Hematopoietic multipotent progenitor cell treated with erythropoietin and hydrocortisone succinate and interleukin-3 and kit ligand, for 17 days (in vitro differentiated cells): ENCODE results near the gene ZNF326.
"Not testable (repeated sequence)": the region's sequence is repeated elsewhere in the genome, so short reads cannot be mapped to it uniquely, and the experiment has no call there.

ENCODE experiments used
- DNase-seq: peaks from one replicate; pipeline ENCODE4 v3.0.0-alpha.2; 2015; ENCODE audit warnings: low spot score

Gene ZNF326

DNA sequence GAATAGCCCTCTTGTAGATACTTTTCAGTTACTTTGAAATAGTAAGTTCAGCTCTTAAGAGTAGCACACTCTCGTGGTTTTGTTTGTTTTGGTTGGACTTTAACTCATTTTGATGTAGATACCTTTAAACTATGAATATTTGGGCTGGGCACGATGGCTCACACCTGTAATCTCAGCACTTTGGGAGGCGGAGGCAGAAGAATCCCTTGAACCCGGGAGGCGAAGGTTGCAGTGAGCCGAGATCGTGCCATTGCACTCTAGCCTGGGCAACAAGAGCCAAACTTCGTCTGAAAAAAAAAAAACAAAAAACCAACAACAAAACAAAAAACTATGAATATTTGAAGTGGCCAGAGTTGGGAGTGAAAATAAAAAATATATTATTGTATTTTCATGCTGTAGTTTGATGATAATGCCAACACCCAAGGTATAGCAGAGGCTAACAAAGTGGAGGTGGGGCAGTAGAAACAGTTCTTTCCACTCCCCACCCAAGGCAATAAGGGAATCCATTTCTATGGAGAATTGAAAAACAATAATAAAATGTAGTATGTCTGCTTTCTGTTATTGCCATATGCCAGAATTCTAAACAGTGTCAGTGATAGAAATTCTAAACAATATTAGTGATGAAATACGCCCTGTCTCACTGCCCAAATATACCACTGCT, 1.7 kb downstream of the ZNF326 start:
- DNase-seq: peak; percentile 21

DNA sequence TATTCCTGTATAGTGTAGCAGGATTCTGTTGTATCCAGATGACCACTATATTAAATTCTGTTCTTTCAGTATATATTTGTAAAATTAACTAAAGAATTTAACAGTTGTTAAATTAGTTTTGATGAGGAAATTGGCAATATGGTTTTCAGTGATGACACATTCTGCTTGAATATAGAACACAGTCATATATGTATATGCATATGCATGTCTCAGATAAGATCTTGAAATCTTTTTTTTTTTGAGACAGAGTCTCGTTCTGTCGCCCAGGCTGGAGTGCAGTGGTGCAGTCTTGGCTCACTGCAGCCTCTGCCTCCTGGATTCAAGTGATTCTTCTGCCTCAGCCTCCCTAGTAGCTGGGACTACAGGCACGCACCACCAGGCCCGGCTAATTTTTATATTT, 2.2 kb downstream of the ZNF326 start:
- peak; percentile 43 for DNase-seq

DNA sequence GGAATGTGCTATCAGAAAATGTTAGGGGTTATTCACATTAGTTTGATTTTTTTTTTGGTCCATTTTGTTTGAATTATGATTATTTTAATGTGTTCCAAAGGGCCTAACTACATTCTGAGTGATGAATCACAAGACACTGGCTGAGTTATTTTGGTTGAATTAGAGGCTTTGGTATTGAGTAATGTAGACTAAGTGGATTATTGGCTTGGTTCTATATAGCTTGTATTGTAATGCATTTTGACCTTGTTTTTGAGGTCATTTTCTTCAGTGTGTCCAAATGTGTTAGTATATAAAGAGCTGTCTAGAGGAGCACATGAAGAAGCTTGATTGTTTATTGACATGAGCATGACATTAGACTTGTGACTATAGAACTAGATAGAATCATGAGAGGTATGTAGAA, 3.4 kb downstream of the ZNF326 start:
- DNase-seq: peak; percentile 32

DNA sequence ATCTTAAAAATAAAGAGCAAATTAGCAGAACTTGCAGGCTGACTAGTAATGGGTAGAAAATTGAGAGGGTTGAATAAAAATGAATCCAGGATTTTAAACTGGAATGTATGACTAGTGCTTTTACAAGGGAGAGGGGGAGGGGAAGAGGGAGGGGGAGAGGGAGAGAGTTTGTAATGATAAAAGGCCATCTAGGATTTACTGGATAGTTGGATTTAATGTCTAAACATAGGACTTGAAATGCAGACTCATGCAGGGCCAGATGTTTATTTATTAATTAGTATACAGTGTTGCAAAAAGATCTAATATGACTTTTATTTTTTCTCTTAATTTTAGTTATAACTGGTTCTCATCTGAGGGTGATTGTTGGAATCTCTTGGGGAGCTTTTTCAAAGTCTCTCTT, 4.3 kb downstream of the ZNF326 start:
- peak; percentile 38 for DNase-seq

DNA sequence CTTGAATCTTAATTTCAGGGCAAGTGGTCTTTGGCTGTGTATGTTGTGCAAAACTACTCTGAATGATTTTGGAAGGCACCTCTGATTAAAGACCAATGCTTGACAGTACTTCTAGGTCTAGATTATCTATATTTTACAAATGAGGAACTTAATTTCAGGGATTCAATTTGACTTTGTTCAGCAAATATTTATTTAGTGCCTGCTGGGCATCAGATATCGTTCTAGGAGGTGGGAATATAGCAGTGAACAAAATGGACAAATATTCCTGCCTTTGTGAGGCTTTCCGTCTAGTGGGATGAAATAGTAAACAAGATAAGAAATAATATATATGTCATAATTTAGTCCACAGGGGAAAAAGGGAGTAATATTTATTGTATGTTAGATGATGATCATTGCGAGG, 4.7 kb downstream of the ZNF326 start:
- no peak for DNase-seq

DNA sequence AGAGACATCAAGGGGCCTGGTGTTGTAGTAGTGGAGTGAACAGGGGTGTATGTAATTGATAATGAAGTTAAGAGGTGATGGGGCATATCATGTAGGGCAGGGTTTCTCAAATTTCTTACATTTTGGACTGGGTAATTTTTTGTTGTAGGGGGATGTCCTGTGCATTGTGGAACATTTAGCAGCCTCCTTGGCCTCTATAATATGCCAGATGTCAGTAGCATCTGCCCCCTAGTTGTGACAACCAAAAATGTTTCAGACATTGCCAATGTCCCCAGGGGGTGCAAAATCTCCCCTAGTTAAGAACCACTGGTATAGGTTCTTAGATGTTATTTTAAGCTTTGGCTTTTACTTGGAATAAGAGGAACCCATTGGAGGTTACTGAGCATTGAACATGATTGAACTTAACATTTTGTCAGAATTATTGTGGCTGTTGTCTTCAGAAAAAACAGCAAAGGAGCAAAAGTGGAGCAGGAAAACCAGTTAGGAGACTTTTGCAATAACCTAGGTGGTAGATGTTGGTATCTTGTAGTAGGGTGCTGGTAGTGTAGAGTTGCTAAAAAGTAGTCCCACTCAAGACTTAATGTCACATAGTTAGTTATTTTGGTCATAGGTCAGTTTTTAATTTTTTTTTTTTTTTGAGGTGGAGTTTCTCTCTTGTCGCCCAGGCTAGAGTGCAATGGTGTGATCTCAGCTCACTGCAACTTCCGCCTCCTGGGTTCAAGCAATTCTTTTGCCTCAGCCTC, 6.2 kb downstream of the ZNF326 start:
- peak; percentile 59 for DNase-seq

DNA sequence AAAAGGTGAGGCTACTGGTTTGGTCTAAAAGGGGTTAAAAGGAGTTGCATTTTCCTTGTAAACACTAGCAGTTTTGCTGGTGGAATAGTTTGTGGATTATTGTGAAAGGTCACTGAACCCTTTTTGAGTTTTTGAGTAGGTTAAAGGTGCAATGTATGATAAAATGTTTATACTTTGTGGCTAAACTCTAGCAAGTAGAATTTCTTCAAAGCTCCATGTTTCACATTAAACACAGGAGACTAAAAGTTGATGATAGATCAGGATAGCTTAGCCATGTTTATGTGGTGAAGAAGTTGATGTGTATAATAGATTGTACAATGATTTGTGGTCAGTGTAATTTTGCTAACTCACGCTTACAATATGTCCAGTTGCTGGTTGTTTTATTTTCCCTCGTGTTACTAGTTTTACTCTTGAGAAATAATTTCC, 13.1 kb downstream of the ZNF326 start:
- DNase-seq: no peak

DNA sequence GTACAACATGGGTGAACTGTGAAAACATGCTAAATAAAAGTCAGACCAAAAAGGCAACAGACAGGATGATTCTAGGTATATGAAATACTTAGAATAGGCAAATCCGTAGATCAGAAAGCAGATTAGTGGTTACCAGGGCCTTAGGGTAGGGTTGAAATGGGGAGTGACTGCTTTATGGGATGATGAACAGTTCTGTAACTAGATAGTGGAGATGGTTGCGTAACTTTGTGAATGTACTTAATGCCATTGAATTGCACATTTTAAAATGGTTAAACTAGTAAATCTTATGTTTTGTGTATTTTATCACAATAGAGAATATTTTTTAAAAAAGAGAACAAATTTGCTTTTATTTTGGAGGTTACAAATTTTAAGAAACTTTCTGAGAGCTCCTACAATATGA, 17.4 kb downstream of the ZNF326 start:
- no peak for DNase-seq

DNA sequence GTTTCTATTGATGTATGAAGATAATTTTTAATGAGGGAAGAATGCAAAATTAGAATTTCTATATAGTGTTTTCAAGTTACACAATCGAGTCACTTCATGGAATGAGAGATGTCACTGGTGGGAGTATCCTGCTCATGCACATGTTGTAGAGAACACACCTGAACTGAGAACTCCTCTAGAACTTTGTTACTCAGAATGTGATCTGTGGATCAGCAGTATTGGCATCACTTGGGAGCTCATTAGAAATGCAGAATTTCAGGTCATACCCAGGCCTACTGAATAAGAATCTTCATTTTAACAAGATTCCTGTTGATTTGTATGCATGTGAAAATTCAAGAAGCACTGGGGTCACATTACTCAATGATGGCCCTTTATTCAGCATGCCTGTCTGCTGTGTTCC, 28.8 kb downstream of the ZNF326 start:
- DNase-seq: no peak

DNA sequence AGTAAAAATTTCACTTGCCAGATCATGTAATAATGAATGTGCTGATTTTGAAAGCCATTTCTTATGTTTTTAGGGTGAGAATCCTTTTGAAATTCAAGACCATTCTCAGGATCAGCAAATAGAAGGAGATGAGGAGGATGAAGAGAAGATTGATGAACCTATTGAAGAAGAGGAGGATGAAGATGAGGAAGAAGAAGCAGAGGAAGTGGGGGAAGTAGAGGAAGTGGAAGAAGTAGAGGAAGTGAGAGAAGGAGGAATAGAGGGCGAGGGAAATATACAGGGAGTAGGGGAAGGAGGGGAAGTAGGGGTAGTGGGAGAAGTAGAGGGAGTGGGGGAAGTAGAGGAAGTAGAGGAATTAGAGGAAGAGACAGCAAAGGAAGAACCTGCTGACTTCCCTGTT, 32.4 kb downstream of the ZNF326 start:
- DNase-seq: no peak

DNA sequence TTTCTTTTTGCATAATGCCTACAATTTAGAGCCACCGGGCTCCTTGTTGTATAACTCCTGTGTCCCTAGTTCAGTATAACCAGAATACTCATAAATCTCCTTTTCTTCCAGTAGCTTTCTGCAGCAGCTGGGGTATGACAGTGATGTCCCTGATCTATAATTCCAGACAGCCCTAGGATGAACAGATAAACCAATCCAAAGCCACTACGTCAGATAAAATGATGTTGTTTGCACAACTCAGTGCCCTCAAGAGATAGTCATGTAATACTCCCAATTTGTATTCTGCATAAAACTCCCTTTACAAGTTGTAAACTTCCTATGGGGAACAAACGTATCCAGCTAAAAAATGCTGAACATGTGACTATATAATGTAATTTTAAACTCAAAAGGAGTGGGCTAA, 44.7 kb downstream of the ZNF326 start:
- no peak for DNase-seq

DNA sequence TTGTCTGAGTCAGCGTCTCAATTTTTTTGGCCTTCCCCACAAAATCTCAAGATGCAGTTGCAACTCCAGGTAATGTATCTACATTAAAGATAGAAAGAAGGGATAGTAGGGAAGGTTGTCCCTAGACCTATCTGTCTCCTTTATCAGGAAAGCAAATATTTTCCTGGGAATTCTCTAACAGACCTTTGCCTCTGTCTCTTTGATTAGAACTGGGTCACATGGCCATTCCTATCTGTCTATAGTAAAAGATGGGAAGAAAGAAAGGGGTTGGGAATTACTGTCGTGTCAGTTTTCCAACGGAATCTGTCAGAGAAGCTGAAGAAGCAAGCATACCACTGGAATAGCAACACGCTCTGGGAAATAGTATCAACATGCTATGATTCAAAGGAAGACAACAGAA, 48.7 kb downstream of the ZNF326 start:
- no peak for DNase-seq

DNA sequence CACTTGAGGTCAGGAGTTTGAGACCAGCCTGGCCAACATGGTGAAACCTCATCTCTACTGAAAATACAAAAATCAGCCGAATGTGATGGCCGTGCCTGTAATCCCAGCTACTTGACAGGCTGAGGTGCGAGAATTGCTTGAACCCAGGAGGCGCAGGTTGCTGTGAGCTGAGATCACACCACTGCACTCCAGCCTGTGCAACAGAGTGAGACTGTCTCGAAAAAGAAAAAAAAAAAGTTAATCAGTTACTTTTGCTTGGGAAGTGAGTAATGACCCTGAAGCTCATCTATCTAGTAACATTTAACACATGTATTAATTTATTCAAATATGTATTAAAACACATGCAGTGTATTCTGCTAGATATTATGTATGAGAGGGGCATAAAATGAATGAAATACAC, 49.4 kb downstream of the ZNF326 start:
- DNase-seq: no peak

DNA sequence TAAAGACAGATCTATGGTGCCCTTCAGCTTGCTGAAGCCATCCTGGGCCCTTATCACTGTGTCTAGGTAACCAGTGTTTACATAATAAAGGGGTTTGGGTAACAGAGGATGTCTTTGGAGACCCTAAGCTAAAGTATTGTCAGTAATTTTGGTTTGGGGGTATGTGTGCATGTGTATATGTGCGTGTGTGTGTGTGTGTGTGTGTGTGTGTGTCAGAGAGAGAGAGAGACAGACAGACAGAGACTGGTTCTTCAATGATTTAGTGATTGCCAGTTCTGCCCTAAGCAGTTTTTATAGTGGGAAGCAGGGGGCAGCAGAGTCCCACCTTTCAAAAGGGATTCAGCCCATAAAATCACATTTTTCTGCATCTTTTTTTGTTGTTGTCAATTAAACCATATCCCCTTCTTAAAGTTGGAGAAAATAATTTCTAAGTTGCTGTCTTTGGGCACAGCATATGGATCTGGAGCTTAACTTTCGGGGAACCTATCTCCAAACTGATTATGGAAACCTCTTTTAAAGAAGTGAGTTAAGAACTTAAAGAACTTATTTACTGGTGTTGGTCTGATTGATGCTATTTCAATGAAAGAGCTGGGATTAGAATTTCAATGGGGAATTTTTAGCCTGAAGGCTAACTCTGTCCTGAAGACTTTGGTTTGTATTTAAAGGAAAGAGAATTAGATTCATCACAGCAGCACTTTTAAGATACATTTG, 51.1 kb downstream of the ZNF326 start:
- DNase-seq: peak; percentile 13

DNA sequence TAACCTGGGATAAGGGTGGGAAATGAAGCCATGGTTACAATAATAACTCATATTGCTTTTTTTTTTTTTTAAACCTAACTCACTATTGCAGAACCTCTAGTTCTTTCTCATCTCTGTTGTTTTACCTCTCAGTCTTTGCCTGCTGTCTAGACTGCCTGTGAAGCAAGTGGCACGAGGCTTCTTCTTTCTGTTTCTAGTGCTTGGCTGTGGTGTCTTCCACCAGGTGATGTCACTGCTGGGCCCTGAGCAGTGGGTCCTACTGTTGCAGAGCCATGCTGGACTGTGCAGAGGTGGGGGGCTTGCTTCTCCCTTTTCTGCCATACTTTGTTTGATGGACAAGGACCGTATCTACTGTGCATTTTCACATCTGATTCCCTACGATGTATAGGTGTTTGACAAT, 51.7 kb downstream of the ZNF326 start:
- DNase-seq: no peak

DNA sequence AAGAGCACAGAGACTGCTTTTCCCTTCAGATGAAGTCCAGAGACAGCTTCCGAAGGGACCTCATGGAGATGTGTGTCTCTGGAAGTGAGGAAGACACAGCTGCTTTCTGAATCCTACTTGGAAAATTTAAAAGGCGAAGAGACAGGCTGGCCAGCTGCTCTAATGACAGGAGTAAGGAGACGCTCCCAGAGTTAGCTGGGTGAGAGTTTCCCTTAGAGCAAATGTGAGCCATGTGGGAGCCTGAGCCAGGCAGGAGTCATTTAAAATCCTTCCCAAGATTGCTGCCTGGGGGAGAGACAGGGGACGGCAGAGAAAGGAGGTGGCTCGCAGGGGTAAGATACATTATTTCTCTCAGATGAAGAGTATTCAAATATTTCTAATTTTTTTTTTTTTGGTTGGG, 53.1 kb downstream of the ZNF326 start:
- DNase-seq: no peak

DNA sequence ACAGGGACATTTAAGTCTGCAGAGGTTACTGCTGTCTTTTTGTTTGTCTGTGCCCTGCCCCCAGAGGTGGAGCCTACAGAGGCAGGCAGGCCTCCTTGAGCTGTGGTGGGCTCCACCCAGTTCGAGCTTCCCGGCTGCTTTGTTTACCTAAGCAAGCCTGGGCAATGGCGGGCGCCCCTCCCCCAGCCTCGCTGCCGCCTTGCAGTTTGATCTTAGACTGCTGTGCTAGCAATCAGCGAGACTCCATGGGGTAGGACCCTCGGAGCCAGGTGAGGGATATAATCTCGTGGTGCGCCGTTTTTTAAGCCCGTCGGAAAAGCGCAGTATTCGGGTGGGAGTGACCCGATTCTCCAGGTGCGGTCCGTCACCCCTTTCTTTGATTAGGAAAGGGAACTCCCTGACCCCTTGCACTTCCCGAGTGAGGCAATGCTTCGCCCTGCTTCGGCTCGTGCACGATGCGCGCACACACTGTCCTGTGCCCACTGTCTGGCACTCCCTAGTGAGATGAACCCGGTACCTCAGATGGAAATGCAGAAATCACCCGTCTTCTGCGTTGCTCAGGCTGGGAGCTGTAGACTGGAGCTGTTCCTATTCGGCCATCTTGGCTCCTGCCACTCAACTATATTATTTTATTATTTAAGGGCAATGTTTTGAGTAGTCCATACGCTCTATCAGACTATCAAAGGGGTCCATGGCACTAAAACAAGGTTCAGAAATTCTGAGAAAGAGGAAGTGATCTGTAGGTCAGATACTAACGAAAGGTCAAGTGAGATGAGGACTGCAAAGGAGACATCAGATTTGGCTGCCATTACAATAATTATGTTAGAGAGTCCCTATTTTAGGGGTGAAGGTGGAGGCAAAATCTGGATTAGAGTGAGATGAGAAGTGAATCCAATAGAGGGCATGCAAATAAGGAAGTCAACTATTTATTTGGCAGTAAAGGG, 68.1 kb downstream of the ZNF326 start:
- DNase-seq: not testable (repeated sequence)

DNA sequence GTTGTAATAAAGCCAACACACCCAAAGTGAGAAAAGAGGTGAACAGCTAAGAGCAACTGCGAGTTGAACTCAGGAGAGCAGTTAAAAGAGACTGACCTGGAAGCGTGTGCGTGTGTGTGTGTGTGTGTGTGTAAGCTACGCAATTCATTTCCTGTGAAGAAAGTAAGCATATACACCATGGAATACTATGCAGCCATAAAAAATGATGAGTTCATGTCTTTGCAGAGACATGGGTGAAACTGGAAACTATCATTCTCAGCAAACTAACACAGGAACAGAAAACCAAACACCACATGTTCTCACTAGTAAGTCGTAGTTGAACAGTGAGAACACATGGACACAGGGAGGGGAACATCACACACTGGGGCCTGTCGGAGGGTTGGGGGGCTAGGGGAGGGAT, 69.2 kb downstream of the ZNF326 start:
- DNase-seq: not testable (repeated sequence)

DNA sequence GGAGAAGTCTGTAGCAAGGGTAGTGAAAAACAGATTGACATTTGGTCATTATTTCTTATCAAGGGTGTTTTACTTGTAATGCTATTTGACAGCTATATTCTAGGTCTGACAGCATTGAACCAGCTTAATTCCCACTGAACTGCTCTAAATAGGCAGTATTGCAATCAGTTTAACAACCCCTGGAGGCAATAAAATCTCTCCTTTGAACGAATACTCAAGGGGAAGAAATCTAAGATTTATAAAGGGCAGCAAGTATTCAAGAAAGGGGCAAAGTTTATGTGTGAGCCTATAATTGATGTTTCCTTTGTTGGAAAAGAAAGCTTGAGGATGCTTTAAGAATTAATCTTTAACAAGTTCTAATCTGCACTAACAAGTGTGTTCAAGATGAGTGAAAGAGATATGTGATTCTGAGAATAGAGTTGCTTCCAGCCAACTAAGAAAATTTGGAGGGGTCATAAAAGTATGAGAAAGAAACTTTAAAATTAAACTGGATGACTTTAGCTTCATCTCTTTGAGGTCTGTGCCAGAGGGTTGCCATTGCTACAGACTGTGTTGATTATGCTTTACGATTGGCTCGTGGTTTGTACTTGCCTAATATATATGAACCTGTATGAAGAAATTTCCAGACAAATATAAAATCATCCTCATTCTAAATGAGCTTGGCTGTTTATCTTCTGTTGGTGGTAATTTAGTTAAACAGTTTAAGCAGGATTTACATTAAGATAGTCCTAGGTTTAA, 72.5 kb downstream of the ZNF326 start:
- no peak for DNase-seq

DNA sequence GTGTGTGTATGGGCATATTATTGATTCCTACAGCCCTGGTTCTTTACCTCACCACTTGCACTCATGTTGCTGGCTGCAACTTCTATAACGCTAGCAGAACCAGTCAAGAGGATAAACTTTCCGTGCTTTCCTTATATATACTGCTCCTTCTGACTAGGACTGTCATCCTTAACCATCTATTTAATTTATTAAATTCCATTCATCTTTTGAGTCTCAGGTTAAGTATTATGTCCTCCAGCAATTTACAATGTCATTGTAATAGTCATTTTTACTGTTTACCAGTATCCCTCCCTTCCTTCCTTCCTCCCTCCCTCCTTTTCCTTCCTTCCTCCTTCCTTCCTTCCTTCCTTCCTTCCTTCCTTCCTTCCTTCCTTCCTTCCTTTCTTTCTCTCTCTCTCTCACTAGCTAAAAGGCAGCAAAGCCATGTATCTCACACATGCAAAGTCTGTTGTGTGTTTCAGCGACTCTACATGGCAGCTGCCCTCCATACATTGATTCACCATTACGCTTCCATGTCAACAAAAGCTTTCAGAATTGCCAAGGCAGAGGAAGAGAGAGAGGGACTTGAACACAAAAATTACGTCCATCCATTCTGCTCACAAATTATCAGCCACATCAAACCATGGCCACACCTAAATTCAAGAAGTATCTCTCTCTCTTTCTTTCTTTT, 73.8 kb downstream of the ZNF326 start:
- no peak for DNase-seq

DNA sequence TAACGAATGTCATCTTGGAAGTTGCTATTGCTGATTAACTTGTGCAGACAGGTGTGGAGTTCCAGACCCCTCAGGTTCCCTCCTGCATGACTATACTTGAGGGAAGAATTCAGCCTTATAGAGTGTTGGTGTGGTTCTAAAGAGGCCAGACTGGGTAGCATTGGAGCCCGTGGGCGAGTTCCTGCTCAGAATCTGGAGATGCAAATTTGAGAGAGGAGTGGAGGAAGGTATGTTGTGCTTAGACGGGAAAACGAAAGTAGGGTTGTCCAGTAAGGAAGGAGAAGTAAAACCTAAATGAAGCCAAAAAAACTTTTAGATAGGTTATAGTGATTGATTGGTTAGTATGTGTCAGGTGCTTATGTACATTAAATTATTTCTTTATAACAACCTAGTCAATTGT, 79.2 kb downstream of the ZNF326 start:
- no peak for DNase-seq
